GM19395 (cell line): ENCODE data around the gene EDRF1.
"Not testable (repeated sequence)": the region's sequence is repeated elsewhere in the genome, so short reads cannot be mapped to it uniquely, and the experiment has no call there.

Source experiments
- ATAC-seq: cut with Tn5 transposase; IDR thresholded peaks from one replicate; pipeline ENCODE4 v1.9.1; 2021; ENCODE audit warnings: mild to moderate bottlenecking, moderate library complexity; ENCODE audit not compliant: unreplicated experiment

The EDRF1 gene

DNA sequence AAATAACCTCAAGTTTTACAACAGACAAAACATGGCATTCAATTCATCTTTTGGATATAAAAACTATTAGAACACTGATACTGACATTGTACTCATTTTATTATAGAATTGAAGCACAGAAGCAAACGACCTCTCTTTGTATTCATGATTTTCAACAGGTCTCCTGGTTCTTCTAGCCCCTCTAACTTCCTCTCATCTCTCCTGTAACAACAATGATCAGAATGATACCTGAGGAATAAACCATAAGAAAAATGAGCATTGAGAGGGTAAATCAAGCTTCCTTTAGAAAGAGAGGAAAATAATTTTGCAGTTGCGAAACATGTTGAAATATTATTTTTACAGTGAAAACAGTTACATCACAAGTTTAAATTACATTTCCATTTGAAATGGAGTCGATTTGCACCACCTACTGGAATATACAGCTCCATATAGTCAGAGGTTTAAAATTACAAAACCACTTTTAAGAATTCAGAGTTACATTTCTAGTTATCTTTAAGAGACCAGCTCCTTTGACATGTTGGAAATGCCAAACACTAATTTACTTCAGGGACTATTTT lies 19.1 kb upstream of the EDRF1 start:
- no peak for ATAC-seq

DNA sequence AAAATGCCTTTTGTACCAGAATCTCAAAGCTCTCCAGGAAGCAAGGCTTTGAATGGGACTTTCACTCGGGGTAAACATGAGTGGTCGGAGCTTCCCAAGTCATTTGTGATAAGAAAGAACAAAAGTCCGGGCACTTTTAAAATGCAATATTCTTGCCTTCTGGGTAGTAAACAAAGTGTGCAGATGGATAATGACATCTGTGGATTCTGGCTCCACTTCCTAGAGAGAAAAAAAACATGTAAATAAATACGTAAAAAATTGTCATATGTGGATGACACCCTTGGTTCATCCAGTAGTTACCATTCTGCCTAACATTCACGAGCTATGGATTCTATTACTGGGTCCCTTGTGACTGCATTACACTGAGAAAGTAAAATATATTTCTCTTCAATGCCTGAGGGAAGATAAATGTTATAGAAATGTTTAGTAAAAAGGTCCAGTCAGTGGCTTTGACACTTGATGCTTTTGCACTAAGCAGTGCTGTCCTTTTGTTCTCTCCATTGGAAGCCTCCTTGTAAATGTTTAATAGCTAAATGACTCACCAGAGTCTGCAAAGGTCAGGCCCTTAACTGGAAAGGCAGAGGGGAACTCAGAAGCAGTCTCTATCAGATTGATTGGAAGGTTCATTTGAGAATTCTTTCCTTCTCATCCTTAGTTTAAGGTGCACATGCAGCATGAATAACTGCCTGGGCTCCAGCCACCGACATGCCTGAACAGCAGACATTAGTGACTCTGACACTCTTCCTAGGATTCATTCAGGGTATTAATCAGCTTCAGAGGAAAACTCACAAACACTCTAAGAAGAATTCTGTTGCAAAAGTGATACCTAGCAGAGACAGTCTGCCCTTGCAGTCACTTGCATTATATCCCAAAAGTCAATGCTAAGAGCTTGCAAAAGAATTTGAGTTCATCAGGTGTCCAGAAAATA lies 11.7 kb upstream of the EDRF1 start:
- ATAC-seq, result peak; percentile 78

DNA sequence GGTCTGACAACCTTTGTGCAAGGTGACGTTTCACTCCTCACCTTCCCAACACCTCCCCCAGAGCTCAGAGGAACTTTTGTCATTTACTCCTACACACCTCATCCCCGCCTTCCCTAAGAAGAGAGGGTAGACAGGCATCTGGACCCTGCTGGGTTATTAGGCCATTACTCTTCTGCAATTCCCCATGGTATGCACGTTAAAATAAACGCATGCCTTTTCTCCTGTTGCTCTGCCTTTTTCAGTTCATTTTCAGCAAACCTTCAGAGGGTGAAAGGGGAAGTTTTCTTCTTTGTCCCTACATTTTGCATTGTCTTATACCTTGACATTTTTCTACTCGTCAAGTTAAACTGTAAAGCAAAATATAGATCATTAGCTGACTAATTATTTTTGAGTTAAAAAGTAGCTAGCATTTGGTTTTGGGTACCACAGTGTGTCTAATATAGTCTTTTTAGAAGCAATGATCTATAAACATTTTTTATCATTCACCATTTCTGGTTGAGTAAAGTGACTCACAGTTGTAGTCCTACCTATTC lies 10.5 kb upstream of the EDRF1 start:
- no peak for ATAC-seq

DNA sequence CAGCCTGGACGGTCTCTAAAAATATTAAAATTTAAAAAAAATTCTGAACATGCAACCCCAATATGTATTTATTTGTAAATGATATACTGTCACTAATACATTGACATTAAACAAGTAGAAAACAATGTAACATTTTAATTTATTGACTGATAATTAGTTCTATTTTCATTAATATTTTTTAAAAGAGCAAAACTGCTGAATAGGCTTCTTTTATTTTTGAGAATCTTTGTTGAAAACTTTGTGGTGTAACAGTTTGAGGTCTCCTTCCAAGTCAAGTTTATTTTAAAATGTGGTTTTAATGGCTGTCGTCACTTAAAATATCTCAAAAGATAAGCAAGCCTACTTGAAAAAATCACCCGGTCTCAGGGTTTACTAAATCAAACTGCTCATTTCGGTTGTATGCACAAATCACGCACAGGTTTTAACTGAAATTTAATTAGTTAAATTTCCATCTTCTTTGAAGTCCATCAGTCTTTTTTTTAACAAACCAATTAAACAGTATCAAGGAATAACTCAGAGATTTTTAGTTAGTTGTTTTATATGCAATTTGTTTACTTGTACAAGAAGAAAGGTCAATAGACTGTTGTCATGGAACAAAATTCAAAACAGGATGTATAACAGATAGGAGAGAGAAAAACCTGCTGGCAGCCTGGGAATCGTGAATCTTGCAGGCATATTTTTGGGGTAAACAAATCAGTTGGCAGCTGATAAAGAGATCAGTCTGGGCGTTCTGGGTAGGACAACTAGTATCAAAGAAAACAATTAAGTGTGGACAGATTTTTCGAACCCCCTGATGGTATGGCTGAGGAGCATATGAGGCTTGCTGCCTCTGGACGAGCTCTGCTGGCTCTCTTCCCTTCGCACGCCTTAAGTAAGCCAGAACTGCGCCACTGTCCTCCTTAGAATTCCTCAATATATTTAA lies 9.7 kb upstream of the EDRF1 start:
- ATAC-seq, result no peak

DNA sequence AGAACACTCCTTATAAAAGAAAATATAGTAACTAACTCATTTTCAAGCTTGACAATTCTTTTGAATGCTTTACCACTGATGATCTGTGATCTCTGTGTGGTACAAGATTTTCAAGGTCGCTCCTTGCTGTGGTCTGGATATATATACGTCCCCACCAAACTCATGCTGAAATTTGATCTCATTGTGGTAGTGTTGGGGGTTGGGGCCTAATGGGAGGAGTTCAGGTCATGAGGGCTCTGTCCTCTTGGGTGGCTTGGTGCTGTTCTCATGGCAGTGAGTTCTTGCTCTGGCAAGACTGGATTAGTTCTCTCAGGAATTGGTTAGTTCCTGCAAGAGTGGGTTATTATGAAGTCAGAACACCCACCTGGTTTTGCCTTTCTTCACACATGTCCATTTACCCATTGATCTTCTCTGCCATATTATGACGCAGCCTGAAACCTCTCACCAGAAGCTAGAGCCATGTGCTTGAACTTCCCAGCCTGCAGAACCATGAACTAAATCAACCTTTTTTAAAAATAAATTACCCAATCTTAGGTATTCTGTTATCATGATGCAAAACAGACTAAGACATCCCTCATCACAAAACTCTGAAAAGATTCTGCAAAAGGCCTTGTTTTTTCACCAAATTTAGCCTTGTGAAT lies 8.3 kb upstream of the EDRF1 start:
- ATAC-seq, result no peak

DNA sequence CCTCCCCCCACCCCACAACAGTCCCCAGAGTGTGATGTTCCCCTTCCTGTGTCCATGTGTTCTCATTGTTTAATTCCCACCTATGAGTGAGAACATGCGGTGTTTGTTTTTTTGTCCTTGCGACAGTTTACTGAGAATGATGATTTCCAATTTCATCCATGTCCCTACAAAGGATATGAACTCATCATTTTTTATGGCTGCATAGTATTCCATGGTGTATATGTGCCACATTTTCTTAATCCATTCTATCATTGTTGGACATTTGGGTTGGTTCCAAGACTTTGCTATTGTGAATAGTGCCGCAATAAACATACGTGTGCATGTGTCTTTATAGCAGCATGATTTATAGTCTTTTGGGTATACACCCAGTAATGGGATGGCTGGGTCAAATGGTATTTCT lies 4.8 kb upstream of the EDRF1 start:
- ATAC-seq, result not testable (repeated sequence)

DNA sequence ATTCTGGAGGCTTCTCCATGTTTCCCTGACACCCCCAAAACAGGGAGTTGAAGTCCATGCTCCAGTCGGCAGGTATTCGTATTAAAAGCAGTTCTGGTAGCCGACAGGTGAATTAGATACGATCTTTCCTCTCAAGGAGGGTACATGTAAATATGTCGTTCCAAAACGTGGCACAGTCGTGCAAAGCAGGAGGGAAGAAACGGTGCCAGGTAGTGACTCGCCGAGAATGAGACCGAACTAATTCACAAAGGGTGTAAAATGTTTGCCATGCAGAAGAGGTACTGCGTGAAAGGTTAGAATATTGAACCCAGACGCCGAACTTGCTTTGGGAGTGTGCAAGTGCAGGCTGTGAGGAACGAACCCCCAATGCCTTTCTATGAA lies 483 bp downstream of the EDRF1 start:
- ATAC-seq, result peak; percentile 0

DNA sequence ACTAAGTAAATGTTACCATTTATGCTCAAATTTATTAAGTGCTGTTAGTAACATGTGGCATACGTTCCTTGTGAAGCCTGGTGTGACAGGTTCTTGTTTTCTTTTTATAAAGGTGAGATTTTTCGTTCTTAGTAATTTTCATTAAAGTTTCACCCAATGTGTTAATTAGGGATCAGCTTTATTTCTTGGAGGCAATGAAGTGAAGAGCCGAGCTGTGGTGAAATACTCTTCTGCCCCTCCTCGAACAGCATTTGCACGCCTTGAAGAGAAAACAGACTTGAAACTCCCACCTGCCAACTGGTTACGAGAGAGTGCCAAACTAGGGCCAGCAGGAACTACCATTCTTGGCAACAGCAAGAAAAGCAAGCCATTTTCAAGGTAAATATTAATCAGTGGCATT lies 1.5 kb downstream of the EDRF1 start:
- ATAC-seq, result peak; percentile 47

DNA sequence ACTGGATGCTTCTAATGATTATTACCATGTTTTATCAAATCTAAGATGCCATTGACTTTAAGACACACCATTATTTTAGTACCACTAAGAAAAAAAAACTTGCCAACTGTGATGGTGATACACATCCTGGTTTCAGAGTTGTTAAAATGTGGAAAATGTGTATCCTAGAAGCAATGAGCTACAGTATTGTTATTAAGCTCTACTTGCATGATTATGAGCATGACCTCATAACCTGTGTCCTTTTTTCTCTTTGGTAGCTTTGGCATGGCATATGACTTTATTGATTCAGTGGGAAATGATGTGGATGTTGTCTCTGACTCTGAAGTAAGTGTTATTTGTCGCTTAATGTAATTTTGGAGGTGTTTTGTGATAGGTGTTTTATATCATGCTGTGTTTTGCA lies 3.3 kb downstream of the EDRF1 start:
- ATAC-seq, result no peak

DNA sequence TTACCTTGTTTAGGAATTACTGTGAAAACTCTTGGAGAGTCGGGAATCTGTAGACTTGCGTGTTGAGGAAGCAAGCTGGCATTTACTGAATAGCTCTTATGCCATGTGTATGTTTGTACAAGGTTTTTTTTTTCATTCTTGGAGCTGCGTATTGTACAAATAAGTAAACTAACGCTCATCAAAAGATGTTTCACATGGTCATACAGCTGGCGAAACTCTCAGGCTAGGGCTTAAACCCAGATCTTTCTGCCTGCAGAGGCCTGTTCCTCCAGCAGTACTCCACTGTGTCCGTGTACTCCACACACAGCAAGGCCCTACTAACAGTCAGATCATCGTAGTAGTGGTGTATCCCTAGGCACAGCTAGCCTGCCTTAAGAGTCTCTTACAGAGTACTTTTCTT lies 7.4 kb downstream of the EDRF1 start:
- ATAC-seq, result no peak

DNA sequence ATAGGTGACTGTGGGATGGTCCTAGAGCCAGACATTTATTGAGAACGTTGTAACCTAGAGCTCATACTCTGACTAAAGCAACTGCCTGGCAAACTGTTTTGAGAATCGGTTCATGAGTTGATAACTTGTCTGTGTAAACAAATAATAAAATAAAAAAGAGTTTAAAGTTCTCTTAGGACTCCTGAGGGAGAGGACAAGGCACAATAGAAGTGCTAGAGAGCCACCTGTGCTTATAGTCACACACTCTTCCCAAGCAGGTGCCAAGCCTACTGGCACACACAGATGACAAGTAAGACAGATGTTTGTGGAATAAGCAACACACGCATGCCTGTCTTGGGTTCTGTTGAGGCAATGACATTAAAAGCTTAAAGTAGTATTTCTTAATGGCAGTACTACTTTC lies 7.9 kb downstream of the EDRF1 start:
- no peak for ATAC-seq

DNA sequence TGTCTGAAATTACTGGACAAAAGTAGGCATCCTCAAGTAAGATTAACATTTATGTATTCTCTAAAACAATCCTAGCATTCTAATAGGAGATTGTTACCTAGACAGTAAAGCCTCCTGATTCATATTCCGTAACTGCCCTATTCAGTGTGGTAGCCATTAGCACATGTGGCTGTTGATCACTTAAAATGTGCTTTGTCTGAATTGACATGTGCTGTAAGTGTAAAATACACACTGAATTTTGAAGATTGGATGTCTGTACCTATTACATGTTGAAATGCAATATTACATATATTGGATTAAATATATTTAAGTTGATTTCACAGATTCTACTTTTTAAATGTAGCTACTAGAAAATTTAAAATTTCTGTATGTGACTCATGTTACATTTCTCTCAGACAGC lies 14.6 kb downstream of the EDRF1 start:
- no peak for ATAC-seq

DNA sequence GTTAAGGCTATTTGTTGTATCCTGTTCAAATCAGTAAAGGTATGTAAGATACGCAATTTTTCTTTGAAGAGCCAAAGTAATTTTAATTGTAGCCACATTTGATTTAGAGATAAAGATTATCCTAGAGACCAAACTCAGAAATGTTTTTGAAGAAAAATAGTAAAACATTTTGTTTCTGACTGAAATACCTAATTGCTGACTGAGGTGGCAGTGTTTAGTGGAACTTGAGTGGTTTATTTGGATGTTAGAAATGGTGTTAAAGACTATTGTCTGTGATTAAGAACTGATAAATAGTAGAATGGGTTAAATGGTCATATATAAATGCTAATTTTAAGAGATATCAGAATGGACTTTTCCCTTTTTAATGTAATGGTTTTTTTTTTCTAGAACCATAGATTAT lies 15.3 kb downstream of the EDRF1 start:
- ATAC-seq, result no peak

DNA sequence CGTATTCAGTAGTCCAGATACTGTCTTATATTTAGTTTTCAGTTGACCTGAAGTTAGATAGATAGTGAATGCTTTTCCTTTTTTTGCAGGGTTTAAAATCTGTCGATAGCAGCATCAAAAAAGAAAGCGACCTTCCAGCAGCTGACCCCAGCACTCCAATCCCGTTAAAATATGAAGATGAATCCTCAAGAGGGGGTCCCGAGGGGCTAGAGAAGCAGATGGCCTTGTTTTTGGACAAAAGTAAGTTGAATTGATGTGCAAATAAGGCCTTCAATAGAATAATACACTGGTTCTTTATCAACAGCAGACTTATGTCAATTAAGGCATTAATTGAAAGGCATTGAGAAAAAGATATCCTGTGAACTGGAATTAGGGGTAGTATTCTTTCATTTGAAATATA lies 18.7 kb downstream of the EDRF1 start:
- no peak for ATAC-seq

DNA sequence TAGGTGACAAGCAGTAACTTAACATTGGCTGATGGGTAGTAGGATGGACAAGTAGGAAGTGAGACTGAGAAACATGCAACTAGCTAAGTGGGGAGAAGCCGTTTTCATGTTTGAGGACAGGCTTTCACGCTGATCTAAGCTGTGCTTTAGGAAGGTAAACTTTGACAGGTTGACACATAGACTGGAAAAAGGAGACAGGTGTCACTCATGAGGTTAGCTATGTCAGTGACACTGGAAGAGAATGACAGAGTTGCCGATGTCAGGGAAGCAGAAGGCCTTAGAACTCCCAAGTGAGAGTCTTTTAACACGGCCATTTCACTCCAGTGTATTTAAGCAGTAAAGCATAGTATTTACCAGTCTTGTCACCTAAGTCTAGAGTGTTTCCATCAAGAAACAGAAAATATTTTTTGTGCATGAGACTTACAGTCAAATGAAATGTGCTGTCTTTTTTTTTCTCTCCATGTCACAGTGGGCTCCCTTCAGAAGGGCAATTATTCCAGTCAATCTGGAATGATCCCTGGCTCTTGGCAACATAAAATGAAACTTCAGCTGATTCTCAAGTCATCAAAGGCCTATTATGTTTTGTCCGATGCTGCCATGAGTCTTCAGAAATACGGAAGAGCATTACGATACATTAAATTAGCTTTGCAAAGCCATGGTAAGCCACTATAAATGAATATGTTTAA lies 20.6 kb downstream of the EDRF1 start:
- no peak for ATAC-seq

DNA sequence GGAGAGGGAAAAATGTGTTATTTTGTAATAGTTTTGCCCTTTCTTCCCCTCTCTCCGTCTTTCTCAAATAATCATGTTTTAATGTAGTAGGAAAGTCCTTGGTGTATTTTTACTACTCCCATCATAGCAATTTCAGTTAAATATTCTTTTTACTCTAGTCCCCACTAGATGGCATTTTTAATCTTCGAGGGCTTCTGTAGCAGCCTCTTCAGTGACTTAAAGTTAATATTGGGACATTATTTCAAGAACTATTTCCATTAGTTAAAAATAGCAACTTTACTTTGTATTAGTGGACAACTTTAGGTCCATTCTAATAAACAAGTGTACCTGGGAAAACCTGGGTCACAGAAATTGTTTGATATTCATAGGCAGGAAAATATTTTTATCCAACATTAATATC lies 23.0 kb downstream of the EDRF1 start:
- no peak for ATAC-seq

DNA sequence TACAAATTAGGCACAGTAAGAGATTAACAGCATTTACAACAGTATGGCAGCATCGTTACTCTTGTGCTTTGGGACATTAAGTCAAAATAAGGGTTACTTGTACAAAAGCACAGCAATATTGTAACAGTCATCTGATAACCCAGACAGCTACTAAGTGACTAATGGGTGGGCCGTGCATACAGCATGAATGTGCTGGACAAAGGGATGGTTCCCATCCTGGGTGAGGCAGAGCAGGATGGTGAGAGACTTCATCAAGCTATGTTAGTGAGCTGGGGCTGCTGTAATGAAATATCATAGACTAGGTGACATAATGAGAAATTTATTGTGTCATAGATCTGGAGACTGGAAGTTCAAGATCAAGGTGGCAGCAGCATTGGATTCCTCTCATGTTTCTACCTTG lies 25.4 kb downstream of the EDRF1 start:
- no peak for ATAC-seq

DNA sequence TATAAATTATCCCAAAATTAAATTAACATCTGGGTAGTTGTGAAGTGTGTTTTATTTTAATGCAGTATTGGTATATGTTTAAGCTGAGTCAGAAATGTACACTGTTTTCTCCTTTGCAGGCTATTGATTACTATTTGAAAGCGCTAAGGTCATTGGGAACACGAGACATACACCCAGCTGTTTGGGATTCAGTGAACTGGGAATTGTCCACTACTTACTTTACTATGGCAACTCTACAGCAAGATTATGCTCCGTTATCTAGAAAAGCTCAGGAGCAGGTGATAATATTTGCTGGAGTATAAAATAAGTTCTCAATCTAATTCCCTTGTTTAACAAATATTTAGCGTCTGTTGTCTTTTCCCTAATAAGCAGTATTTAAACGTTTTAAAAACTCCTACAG lies 27.9 kb downstream of the EDRF1 start:
- ATAC-seq, result no peak

DNA sequence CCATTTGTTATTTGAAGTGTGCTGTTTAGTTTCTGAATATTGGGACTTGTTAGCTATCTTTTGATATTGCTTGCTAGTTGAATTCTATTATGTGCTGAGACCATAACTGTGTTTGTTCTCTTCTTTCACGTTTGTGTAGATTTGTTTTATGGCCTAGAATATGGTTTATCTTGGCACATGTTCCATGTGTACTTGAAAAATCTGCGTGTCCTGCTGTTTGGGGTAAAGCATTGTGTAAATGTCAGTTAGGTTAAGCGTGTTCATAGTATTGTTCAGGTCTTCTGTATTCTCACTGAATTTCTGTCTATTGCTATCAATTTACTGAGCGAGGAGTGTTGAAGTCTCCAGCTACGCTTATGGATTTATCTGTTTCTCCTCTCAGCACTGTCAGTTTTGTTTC lies 36.7 kb downstream of the EDRF1 start:
- no peak for ATAC-seq

DNA sequence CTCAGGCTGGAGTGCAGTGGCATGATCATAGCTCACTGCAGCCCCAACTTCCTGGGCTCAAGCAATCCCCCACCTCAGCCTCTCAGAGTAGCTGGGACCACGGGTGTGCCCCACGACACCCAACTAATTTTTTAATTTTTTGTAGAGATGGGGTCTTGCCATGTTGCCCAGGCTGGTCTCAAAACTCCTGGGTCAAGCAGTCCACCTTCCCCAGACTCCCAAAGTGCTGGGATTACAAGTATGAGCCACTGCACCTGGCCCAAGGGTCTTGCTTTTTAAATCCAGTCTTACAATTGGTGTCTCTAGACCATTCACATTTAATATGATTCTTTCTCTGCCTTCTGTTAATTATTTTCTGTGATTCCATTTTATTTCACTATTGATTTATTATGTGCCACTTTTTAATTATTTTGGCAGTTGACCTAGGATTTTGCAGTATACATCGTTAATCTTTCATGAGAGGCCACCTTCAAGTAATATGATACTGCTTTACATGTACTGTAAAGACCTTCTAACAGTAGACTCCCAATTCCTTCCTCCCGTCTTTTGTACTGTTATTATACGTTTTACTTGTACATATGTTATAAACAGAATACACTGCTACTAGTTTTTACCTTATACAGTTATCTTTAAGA lies 37.5 kb downstream of the EDRF1 start:
- no peak for ATAC-seq
